ENCODE data around the gene NUCB2. TPM values are rescaled to one million over a fixed set of nuclear protein-coding genes. Genes with fewer than 3 reads are reported as not detected.

NUCB2 gene
- total and polyA plus RNA-seq, 2 of the 13 experiments (the other 11 are each of a cell fraction or from before 2014, with no cell fraction given): 54.2 to 82.4 TPM

DNA sequence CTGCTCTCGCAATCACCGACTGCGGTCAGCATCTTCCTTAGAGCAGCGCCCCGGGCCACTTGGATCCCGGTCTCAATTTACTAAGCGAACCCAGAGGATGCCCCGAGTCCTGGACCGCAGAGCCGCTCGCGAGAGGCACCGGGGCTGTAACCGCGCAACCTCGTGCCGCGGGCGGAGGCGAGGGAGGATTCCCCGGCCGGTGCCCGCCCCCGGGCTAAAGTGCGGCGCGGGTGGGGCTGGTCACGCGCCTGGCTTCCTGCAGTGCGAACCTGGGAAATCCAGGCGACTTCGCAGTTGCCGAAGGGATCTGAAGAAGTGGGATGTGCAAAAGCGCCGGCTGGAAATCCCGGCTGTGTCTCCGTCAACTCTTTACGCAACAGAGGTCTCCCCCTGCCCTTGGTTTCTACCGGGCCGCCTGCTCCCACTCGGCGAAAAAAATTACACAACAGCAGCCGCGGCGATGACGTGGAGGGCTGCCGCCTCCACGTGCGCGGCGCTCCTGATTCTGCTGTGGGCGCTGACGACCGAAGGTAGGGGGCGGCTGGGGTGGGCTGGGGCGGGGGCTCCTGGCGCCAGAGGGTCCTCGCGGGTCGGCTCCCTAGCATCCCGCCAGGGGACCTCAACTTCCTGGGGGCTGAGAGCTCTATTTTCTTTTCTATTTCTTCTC, 75.1 kb downstream of the NUCB2 start, which contains the start of gene NCR3LG1 (continued):
- TF ChIP-seq ZNF773 (CRISPR knock-in tag; IDR thresholded peaks at IDR 0.05; ENCODE audit: borderline replicate concordance) (0 out of 2 replicates have a peak, but pooled peaks have one; percentile 9), ESRRA (CRISPR knock-in tag; IDR thresholded peaks at IDR 0.05; ENCODE audit: low read depth) (peak; percentile 81), ZBTB21 (CRISPR knock-in tag; IDR thresholded peaks at IDR 0.05) (peak; percentile 83), GLI4 (CRISPR knock-in tag; IDR thresholded peaks at IDR 0.05; ENCODE audit: borderline replicate concordance) (peak; percentile 71; the same call in 1 of the 2 replicates), PHF20 (CRISPR knock-in tag; IDR thresholded peaks at IDR 0.05) (0 out of 2 replicates have a peak, but pooled peaks have one; percentile 23), ZNF17 (CRISPR knock-in tag; IDR thresholded peaks at IDR 0.05) (no peak), ZBTB7A (CRISPR knock-in tag; IDR thresholded peaks at IDR 0.05) (0 out of 2 replicates have a peak, but pooled peaks have one; percentile 41), ISX (CRISPR knock-in tag; conservative IDR thresholded peaks at IDR 0.05) (peak; percentile 77; the same call in 1 of the 2 replicates), BRCA1 (CRISPR knock-in tag; IDR thresholded peaks at IDR 0.05) (no peak), PPARG (CRISPR knock-in tag; conservative IDR thresholded peaks at IDR 0.05) (0 out of 2 replicates have a peak, but pooled peaks have one; percentile 25), GTF3A (CRISPR knock-in tag; conservative IDR thresholded peaks at IDR 0.05) (no peak), MED1 (CRISPR knock-in tag; IDR thresholded peaks at IDR 0.05) (peak; percentile 71), ZNF44 (CRISPR knock-in tag; IDR thresholded peaks at IDR 0.05) (0 out of 2 replicates have a peak, but pooled peaks have one; percentile 45), DMAP1 (CRISPR knock-in tag; IDR thresholded peaks at IDR 0.05) (peak; percentile 85)
- TF ChIP-seq, protein P1, sequence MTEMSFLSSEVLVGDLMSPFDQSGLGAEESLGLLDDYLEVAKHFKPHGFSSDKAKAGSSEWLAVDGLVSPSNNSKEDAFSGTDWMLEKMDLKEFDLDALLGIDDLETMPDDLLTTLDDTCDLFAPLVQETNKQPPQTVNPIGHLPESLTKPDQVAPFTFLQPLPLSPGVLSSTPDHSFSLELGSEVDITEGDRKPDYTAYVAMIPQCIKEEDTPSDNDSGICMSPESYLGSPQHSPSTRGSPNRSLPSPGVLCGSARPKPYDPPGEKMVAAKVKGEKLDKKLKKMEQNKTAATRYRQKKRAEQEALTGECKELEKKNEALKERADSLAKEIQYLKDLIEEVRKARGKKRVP (CRISPR knock-in tag; IDR thresholded peaks at IDR 0.05): peak in 1 of 2 experiments; percentile 25; a peak in 1 of 4 replicates
- TF ChIP-seq, protein P2, sequence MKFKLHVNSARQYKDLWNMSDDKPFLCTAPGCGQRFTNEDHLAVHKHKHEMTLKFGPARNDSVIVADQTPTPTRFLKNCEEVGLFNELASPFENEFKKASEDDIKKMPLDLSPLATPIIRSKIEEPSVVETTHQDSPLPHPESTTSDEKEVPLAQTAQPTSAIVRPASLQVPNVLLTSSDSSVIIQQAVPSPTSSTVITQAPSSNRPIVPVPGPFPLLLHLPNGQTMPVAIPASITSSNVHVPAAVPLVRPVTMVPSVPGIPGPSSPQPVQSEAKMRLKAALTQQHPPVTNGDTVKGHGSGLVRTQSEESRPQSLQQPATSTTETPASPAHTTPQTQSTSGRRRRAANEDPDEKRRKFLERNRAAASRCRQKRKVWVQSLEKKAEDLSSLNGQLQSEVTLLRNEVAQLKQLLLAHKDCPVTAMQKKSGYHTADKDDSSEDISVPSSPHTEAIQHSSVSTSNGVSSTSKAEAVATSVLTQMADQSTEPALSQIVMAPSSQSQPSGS (CRISPR knock-in tag; IDR thresholded peaks at IDR 0.05): peak; percentile 17; the same call in 1 of the 2 replicates
- TF ChIP-seq, protein P3, sequence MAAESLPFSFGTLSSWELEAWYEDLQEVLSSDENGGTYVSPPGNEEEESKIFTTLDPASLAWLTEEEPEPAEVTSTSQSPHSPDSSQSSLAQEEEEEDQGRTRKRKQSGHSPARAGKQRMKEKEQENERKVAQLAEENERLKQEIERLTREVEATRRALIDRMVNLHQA (CRISPR knock-in tag; IDR thresholded peaks at IDR 0.05): no peak
- TF ChIP-seq, protein P4, sequence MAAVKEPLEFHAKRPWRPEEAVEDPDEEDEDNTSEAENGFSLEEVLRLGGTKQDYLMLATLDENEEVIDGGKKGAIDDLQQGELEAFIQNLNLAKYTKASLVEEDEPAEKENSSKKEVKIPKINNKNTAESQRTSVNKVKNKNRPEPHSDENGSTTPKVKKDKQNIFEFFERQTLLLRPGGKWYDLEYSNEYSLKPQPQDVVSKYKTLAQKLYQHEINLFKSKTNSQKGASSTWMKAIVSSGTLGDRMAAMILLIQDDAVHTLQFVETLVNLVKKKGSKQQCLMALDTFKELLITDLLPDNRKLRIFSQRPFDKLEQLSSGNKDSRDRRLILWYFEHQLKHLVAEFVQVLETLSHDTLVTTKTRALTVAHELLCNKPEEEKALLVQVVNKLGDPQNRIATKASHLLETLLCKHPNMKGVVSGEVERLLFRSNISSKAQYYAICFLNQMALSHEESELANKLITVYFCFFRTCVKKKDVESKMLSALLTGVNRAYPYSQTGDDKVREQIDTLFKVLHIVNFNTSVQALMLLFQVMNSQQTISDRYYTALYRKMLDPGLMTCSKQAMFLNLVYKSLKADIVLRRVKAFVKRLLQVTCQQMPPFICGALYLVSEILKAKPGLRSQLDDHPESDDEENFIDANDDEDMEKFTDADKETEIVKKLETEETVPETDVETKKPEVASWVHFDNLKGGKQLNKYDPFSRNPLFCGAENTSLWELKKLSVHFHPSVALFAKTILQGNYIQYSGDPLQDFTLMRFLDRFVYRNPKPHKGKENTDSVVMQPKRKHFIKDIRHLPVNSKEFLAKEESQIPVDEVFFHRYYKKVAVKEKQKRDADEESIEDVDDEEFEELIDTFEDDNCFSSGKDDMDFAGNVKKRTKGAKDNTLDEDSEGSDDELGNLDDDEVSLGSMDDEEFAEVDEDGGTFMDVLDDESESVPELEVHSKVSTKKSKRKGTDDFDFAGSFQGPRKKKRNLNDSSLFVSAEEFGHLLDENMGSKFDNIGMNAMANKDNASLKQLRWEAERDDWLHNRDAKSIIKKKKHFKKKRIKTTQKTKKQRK (IDR thresholded peaks at IDR 0.05; ENCODE audit: low read length): no peak
- TF ChIP-seq, protein P5, sequence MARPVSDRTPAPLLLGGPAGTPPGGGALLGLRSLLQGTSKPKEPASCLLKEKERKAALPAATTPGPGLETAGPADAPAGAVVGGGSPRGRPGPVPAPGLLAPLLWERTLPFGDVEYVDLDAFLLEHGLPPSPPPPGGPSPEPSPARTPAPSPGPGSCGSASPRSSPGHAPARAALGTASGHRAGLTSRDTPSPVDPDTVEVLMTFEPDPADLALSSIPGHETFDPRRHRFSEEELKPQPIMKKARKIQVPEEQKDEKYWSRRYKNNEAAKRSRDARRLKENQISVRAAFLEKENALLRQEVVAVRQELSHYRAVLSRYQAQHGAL (CRISPR knock-in tag; IDR thresholded peaks at IDR 0.05; ENCODE audit: not compliant biosample characterization): peak; percentile 82
- TF ChIP-seq, protein P6, sequence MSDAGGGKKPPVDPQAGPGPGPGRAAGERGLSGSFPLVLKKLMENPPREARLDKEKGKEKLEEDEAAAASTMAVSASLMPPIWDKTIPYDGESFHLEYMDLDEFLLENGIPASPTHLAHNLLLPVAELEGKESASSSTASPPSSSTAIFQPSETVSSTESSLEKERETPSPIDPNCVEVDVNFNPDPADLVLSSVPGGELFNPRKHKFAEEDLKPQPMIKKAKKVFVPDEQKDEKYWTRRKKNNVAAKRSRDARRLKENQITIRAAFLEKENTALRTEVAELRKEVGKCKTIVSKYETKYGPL (CRISPR knock-in tag; IDR thresholded peaks at IDR 0.05): peak; percentile 54; the same call in 1 of the 2 replicates
- TF ChIP-seq, protein P7, sequence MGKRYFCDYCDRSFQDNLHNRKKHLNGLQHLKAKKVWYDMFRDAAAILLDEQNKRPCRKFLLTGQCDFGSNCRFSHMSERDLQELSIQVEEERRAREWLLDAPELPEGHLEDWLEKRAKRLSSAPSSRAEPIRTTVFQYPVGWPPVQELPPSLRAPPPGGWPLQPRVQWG (CRISPR knock-in tag; IDR thresholded peaks at IDR 0.05; ENCODE audit: borderline replicate concordance, low read depth): no peak
